GM10847 (cell line): ENCODE data around the gene KMT5B.

ENCODE experiments used
- POLR2A ChIP-seq: IDR thresholded peaks from 2 replicates; pipeline ENCODE4 v1.6.1; 2011; ENCODE audit not compliant: insufficient read length; ENCODE audit errors: extremely low read depth

Gene KMT5B

GRCh38 chr11:68164437-68164836, 48.7 kb downstream of the KMT5B start:
- no peak for TF ChIP-seq POLR2A

GRCh38 chr11:68163691-68164090, 49.4 kb downstream of the KMT5B start:
- no peak for TF ChIP-seq POLR2A

- no peak for TF ChIP-seq POLR2A
These were observed 52.9 kb downstream of the KMT5B start for GRCh38 chr11:68160100-68160695.

- TF ChIP-seq POLR2A, result no peak
These were observed 53.4 kb downstream of the KMT5B start for GRCh38 chr11:68159665-68160064.

- no peak for TF ChIP-seq POLR2A
These were observed 53.9 kb downstream of the KMT5B start for GRCh38 chr11:68159161-68159560.

- TF ChIP-seq POLR2A, result no peak
These were observed 54.5 kb downstream of the KMT5B start for GRCh38 chr11:68158580-68158979.

GRCh38 chr11:68153742-68154141, 59.4 kb downstream of the KMT5B start:
- TF ChIP-seq POLR2A, result no peak

GRCh38 chr11:68150037-68150436, 63.1 kb downstream of the KMT5B start:
- no peak for TF ChIP-seq POLR2A

- no peak for TF ChIP-seq POLR2A
These were observed 63.7 kb downstream of the KMT5B start for GRCh38 chr11:68149417-68149816.

- TF ChIP-seq POLR2A, result no peak
These were observed 64.2 kb downstream of the KMT5B start for GRCh38 chr11:68148879-68149278.

- no peak for TF ChIP-seq POLR2A
These were observed 64.9 kb downstream of the KMT5B start for GRCh38 chr11:68148071-68148805.

GRCh38 chr11:68146704-68147474, 66.2 kb downstream of the KMT5B start:
- no peak for TF ChIP-seq POLR2A

- TF ChIP-seq POLR2A, result no peak
These were observed 67.0 kb downstream of the KMT5B start for GRCh38 chr11:68146010-68146540.

GRCh38 chr11:68145120-68145866, 67.8 kb downstream of the KMT5B start:
- TF ChIP-seq POLR2A, result no peak

- no peak for TF ChIP-seq POLR2A
These were observed 69.8 kb downstream of the KMT5B start for GRCh38 chr11:68143310-68143689.
